GM18517 (cell line): ENCODE results near the gene THOC5.
"Not testable (repeated sequence)": the region's sequence is repeated elsewhere in the genome, so short reads cannot be mapped to it uniquely, and the experiment has no call there.

ENCODE experiments used
- ATAC-seq: cut with Tn5 transposase; IDR thresholded peaks from one replicate; pipeline ENCODE4 v1.9.1; 2021; ENCODE audit warnings: mild to moderate bottlenecking, moderate library complexity; ENCODE audit not compliant: unreplicated experiment

THOC5 gene

GRCh38 chr22:29511126-29511862 is 42.3 kb downstream of the THOC5 start:
- ATAC-seq, result no peak

- no peak for ATAC-seq
Observed at GRCh38 chr22:29510542-29510941, 43.0 kb downstream of the THOC5 start.

- no peak for ATAC-seq
Observed at GRCh38 chr22:29509815-29510214, 43.7 kb downstream of the THOC5 start.

- ATAC-seq, result no peak
Observed at GRCh38 chr22:29509298-29509697, 44.3 kb downstream of the THOC5 start.

DNA sequence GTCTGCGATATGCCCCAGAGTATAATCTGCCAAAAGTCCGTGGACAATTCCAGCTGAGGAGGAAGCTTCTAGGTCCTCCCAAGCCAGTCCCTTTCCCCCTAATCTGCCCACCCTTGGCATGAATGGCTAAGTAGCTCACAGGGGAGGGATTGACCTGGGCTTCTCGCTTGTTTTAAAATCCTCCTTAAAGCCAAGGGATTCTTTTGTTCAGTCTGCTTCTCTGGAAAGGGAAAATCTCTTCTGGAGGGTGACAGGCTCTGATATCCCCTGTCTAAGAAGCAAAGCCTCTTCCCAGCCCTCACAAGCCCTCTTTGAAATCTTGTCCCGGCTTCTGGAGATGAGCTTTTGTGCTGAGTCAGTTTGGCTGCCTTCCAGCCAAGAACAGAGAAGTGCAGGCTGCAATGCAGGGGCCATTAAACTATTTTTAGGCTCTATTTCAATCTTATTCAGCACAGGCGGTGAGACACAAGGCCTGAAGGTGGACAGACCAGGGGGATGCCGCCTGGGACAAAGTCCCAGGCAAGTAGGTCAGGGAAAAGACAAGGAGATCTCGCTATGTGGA is 49.7 kb downstream of the THOC5 start:
- ATAC-seq, result no peak

GRCh38 chr22:29499852-29500251 is 53.7 kb downstream of the THOC5 start:
- ATAC-seq, result no peak

GRCh38 chr22:29493636-29494035 is 59.9 kb downstream of the THOC5 start:
- no peak for ATAC-seq

- ATAC-seq, result no peak
Observed at GRCh38 chr22:29491012-29491411, 62.5 kb downstream of the THOC5 start.

- not testable (repeated sequence) for ATAC-seq
Observed at GRCh38 chr22:29489127-29489780, 64.3 kb downstream of the THOC5 start.

DNA sequence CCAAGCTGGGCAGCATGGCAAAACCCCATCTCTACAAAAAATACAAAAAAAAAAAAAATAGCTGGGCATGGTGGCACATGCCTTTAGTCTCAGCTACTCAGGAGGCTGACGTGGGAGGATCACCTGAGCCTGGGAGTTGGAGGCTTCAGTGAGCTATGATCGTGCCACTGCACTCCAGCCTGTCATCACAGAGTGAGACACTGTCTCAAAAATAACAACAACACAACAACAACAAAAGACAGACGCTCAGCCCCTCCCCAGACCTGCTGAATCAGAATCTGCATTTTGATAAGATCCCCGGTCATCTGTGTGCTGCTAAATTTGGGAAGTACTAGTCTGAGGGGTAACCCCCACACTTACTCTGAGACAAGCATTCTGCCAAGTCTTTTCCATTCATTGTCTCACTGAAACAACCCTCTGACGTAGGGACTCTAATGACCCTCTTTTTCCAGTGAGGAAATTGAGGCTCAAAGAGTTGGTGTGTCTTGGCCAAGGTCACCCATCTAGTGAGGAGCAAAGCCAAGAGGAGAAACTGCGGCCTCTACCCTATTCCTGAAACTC is 66.1 kb downstream of the THOC5 start:
- no peak for ATAC-seq

GRCh38 chr22:29485448-29485847 is 68.1 kb downstream of the THOC5 start:
- no peak for ATAC-seq

DNA sequence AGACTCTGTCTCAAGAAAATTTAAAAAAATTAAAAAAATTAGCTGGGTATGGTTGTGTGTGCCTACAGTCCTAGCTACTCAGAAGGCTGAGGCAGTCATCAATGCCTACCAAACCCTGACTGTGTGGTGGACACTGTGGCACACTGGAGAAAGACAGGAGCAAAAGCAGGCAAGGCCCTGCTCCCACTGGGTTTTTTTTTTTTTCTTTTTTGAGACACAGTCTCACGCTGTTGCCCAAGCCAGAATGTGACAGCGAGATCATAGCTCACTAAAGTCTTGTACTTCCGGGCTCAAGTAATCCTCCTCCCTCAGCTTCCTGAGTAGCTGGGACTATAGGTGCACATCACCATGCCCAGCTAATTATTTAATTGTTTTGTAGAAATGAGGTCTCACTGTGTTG is 68.9 kb downstream of the THOC5 start:
- no peak for ATAC-seq

DNA sequence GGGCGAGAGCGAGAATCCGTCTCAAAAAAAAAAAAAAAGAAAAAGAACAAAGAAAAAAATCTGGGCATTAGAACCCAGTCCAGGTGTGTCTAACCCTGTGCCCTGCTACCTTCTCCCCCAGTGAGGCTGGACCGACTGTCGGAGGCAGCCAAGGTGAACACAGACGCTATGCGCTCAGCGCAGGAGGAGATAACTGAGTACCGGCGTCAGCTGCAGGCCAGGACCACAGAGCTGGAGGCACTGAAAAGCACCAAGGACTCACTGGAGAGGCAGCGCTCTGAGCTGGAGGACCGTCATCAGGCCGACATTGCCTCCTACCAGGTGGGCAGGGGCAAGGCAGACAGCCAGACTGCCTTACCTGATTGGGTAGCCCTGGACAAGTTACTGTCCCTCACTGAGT is 70.3 kb downstream of the THOC5 start:
- ATAC-seq, result no peak

- ATAC-seq, result no peak
Observed at GRCh38 chr22:29482726-29483125, 70.8 kb downstream of the THOC5 start.

GRCh38 chr22:29482253-29482652 is 71.3 kb downstream of the THOC5 start:
- no peak for ATAC-seq

DNA sequence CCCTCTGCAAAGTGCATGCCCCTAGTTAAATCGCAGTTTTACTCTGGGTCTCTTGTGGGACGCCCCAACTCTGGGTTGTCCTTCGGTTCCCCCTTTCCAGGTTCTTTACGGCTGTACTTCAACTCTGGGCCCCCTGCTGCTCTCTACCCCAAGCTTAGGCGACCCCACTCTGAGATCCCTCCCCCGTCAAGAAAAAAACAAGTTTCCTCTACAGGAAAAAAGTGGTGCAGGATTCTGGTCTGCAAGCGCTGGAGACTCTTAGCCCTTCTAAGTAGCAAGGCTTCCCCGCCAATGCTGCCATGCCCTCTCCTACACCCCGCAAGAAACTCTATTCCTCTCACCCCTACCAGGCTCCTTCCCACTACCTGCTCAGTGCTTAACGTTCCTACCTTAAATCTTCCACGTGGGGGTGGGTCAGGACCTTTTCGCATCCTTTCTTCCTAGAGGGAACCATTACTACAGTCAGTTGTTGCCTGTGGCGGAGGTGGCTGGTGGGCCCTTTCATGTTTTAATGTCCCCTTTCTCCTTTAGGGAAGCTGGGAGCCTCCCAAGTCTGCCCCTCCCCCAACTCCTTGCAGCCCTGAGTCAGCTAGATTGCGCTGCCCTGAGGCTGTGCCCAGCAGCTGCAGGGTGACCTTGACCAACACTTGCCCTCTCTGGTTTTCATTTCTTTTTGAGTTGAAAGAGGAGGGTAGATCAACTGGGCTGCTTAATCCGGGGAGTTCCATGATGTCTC is 72.1 kb downstream of the THOC5 start:
- ATAC-seq, result no peak

- ATAC-seq, result no peak
Observed at GRCh38 chr22:29480512-29481264, 72.9 kb downstream of the THOC5 start.

DNA sequence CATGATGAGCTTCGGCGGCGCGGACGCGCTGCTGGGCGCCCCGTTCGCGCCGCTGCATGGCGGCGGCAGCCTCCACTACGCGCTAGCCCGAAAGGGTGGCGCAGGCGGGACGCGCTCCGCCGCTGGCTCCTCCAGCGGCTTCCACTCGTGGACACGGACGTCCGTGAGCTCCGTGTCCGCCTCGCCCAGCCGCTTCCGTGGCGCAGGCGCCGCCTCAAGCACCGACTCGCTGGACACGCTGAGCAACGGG is 73.4 kb downstream of the THOC5 start:
- ATAC-seq, result no peak

DNA sequence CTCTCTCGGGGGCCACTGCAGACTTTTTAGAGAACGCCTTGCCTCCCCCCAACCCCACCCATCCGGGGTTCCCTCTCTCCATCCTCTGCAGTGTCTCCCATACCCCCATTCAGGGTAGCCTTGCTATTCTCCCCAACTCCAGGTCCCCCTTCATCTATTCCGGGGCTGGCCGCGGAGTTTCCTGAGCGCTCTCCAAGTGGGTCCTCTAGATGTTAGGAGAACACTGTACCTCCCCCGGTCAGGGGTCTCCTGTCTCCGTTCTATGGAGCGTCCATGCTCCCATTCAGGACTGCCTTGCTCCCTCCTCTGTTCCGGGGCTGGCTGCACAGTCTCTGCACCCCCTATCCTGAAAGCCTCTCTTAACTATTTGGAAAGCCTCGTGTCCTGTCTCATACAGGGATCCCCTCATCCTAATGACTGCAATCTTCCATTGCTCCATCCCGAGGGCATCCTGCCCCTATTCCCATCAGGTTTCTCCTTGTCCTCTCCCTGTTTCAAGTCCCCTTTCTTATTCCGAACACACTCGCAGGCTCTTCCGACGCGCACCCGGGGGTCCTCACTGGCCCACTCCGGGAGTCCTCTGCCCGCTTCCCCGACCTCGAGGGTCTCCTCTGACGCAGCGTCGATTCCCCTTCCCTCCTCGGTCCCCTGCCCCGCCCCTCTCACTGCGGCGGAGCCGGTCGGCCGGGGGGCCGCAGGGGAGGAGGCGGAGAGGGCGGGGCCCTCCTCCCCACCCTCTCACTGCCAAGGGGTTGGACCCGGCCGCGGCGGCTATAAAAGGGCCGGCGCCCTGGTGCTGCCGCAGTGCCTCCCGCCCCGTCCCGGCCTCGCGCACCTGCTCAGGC is 73.9 kb downstream of the THOC5 start, which contains the start of gene NEFH:
Gene NEFH (plus strand): TSS at position 802 of the 845 bp plus-strand sequence. CDS start 45 bp downstream, outside the sequence.
- no peak for ATAC-seq
